Mucosa of descending colon (tissue), 3 donors: Measurements from ENCODE around the gene HIVEP1. TPM values are rescaled to one million over a fixed set of nuclear protein-coding genes. Genes with fewer than 3 reads are reported as not detected.

Source experiments
- ATAC-seq: fragments of 200-7000 bp; cut with Tn5 transposase; one replicate; pipeline ENCODE4 v1.9.1; 2020; ENCODE audit warnings: mild to moderate bottlenecking, moderate library complexity
- DNase-seq, 3 donors: peaks; one replicate each; pipeline ENCODE4 v3.0.0-alpha.2; 2020
- H3K36me3 ChIP-seq: fragments of 200-600 bp; one replicate; pipeline ENCODE4 v1.8.0; 2021; ENCODE audit warnings: low read depth, mild to moderate bottlenecking
- H3K4me1 ChIP-seq: fragments of 200-600 bp; one replicate; pipeline ENCODE4 v1.8.0; 2021; ENCODE audit warnings: low read depth, mild to moderate bottlenecking
- H3K4me3 ChIP-seq: fragments of 200-600 bp; one replicate; pipeline ENCODE4 v1.8.0; 2021; ENCODE audit warnings: mild to moderate bottlenecking
- H3K9me3 ChIP-seq: fragments of 200-600 bp; one replicate; pipeline ENCODE4 v1.8.0; 2021; ENCODE audit warnings: mild to moderate bottlenecking
- intact Hi-C, 2 donors: fragments of 100-400 bp; cut with DNase I in 1 of 2; cut with micrococcal nuclease in 1 of 2; formaldehyde crosslinking; loops; one replicate each; pipeline versions ENCODE4 v1.11.0 to v1.11.1; 2022; cut with DNase I, micrococcal nuclease
- total RNA-seq, 3 donors: library from RNA; stranded (reverse); fragmentation: NEBNext Ultra II Directional in 2 of 3; extraction: Animal tissue kit (Norgen Biotek cat#: 25700) in 2 of 3; gene quantifications; one replicate each; pipeline versions ENCODE4 v1.2.1 to v1.2.4, GENCODE V29; 2021 to 2023
- TF ChIP-seq, protein P1 (sequence below): fragments of 200-600 bp; IDR thresholded peaks from one replicate; pipeline ENCODE4 v1.8.0; 2022; ENCODE audit warnings: antibody characterized with exemption, mild to moderate bottlenecking
- donor health status: DM: no; HTN: no; CAD: no; lungs with moderate emphysema.
- donor health status: DM: no; HTN: no; CAD: no.
- donor health status: DM: no; HTN: yes; CAD: no.

Gene HIVEP1
- total RNA-seq, 3 donors from 2014 or later, result 27.6 to 37.3 (median 35.8) TPM

DNA sequence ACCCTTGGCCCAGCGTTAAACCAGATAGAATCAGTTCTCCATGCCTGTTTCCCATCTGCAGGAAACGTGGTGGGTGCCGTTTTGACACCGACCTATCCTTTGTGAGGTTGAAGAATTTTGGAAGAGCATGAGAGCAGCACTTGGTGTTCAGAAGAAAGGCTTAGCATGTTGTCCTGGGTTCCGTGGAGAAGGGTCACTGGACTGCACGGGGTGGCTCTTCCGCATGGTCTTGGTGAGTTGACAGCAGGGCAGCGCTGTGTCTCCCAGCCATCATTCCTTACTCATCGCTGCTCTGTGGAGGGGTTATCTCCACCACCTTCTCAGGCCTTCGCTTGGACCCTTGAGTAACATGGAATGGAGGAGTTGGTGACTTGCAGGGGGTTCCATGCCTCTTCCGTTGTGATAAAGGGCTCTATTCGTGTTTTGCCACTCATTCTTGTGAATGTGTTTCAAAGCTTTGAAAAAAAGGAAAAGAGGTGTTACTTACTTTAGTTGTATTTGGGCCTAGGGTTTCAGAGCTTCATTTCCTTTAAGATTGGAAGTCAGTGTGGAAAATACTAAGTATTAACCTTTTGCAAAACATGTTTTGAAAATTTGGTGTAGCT is 8.2 kb downstream of the HIVEP1 start:
- no peak for ATAC-seq

DNA sequence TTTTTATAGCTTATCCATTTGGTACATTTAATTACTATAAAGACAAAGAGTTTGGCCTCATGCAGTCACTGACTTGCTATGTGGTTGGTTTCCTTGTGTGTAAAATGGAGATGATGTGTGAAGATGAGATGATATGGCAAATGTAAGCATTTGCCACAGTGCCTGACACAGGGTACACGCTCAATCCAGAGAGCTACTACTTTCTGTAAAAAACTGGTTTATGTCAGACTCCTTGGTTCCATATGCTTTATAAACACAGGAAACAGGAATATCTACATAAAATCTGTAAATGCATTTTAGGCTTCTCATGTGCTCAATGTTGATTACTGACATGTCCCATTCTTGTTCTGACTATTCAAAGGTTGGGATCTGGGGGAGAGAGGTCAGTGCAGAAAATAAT is 10.4 kb downstream of the HIVEP1 start:
- Histone ChIP-seq H3K36me3 (no peaks in the 10 kb centered on the region), H3K4me1 (peaks cover 21% of the 10 kb centered on the region), H3K9me3 (no peaks in the 10 kb centered on the region), H3K4me3 (no peak overlapping the region)
- DNase-seq (no peak), ATAC-seq (no peak)
- TF ChIP-seq, protein P1, sequence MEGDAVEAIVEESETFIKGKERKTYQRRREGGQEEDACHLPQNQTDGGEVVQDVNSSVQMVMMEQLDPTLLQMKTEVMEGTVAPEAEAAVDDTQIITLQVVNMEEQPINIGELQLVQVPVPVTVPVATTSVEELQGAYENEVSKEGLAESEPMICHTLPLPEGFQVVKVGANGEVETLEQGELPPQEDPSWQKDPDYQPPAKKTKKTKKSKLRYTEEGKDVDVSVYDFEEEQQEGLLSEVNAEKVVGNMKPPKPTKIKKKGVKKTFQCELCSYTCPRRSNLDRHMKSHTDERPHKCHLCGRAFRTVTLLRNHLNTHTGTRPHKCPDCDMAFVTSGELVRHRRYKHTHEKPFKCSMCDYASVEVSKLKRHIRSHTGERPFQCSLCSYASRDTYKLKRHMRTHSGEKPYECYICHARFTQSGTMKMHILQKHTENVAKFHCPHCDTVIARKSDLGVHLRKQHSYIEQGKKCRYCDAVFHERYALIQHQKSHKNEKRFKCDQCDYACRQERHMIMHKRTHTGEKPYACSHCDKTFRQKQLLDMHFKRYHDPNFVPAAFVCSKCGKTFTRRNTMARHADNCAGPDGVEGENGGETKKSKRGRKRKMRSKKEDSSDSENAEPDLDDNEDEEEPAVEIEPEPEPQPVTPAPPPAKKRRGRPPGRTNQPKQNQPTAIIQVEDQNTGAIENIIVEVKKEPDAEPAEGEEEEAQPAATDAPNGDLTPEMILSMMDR, result no peak
- intact Hi-C loops, result no loop called here

More for the DNA sequence above, 8.2 kb downstream of the HIVEP1 start:
- DNase-seq, result no peak
- intact Hi-C loops, result no loop called here
- Histone ChIP-seq H3K9me3 (no peaks in the 10 kb centered on the region), H3K4me3 (no peak overlapping the region), H3K36me3 (no peaks in the 10 kb centered on the region), H3K4me1 (peaks cover 11% of the 10 kb centered on the region)
- TF ChIP-seq, protein P1, result no peak

DNA sequence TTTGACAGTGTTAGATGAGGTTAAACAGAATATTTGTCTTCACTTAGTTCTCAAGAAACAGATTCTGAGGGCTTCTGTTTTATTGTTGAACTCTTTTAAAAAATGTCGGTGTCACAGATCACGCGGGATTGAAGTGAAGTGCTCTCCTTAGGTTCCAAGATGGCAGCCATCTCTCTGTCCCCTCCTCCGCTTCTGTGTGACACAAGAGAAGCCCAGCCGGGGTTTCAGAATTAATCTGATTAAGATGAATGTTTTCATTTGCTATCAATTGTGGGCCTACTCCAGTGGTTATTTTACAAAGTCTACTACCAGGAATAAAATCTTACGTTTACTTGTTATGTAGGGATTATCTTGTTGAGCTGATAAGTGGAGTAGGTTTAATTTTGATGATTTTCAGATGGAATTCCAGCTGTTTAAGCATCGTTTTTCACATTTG is 10.9 kb downstream of the HIVEP1 start:
- ATAC-seq, result no peak

DNA sequence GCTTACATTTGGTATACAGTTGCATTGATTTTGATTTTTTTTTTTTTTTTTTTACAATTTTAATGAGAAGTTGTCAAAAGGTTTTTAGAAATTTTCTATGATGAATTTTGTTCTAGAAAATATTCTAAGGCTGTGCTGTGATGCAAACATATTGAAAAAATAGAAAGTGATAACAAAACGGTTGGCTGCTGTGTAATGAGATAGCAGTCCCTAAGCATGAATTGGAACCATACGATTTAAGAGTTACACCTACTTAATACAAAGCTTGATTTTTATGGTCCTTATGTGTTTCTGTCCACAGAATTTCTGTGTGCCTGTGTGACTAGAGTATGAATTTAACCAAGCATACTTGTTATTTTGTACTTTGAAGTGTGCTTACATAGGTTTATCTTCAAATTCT is 12.1 kb downstream of the HIVEP1 start:
- no peak for DNase-seq
- H3K4me1 ChIP-seq, result peaks cover 21% of the 10 kb centered on the region
- no peak overlapping the region for H3K4me3 ChIP-seq
- intact Hi-C loops, result no loop called here
- TF ChIP-seq, protein P1, result no peak
- ATAC-seq, result no peak
- no peaks in the 10 kb centered on the region for H3K36me3 ChIP-seq
- no peaks in the 10 kb centered on the region for H3K9me3 ChIP-seq

More for the DNA sequence above, 10.9 kb downstream of the HIVEP1 start:
- Histone ChIP-seq H3K4me1 (peaks cover 21% of the 10 kb centered on the region), H3K9me3 (no peaks in the 10 kb centered on the region), H3K36me3 (no peaks in the 10 kb centered on the region), H3K4me3 (no peak overlapping the region)
- no peak for DNase-seq
- intact Hi-C loops, result no loop called here
- TF ChIP-seq, protein P1, result no peak

DNA sequence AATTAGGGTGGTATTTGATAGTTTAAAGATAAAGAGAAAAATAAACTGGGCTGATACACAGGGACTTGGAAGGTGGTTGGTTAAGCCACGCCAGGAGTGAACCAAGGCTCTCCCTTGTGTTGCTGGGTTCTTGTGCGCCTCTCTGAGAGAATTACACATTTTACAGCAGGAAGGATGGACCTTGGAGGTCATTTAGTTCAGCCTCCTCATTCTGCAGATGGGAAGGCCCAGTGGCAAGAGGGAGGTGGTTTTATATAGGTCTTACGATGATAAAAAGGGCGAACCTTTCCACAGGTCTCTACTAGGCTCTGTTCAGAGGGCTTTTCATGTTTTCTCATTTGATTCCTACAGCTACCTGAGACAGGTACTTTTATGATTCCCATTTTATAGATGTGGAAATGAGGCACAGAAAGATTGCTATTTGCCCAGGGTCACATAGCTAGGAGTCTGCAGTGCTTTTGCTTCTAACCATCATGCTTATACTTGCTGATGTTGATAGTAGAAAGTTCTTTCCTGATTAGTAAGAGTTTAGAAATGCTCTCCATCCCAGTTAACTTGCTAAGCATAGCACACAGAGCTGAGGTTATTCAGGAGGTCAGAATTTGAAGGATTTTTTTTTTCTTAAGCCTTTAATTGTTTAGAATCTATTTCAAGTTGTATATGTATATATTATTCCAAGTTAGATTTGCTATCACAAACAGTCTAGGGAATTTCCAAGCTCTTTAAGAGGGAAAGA is 12.8 kb downstream of the HIVEP1 start:
- ATAC-seq, result peak; percentile 86
- TF ChIP-seq, protein P1, result no peak
- Histone ChIP-seq H3K36me3 (no peaks in the 10 kb centered on the region), H3K9me3 (peaks cover 4% of the 10 kb centered on the region), H3K4me3 (no peak overlapping the region), H3K4me1 (peaks cover 21% of the 10 kb centered on the region)
- no peak for DNase-seq
- intact Hi-C loops, result no loop called here
